Panc1 (cell line): ENCODE data around the gene SPEF1. TPM values are rescaled to one million over a fixed set of nuclear protein-coding genes. Genes with fewer than 3 reads are reported as not detected.

Source experiments
- ATAC-seq: fragments of 200-7000 bp; cut with Tn5 transposase; 2 replicates; pipeline ENCODE4 v1.9.1; 2020; ENCODE audit warnings: mild to moderate bottlenecking, moderate library complexity
- BruUV-seq: library from RNA; stranded (reverse); fragments of 400-500 nt; replicated peaks from 2 replicates; lab custom pipeline; 2021; lab: Mats Ljungman, UMichigan
- CTCF ChIA-PET: fragments of 300-600 bp; sonication (Branson Sonifier 250); formaldehyde crosslinking; loops from one replicate; lab custom pipeline; 2022; ENCODE audit warnings: antibody characterized with exemption; lab: Charles Lee
- POLR2A ChIA-PET: fragments of 300-600 bp; sonication (Branson Sonifier 250); formaldehyde crosslinking; loops from one replicate; lab custom pipeline; 2022; ENCODE audit warnings: antibody characterized with exemption; lab: Charles Lee
- DNase-seq: peaks from one replicate; pipeline ENCODE4 v3.0.0-alpha.2; 2010; ENCODE audit warnings: low read depth, low spot score
- H3K27ac ChIP-seq: 2 replicates; pipeline ENCODE4 v1.5.1; 2011; ENCODE audit warnings: mild to moderate bottlenecking, low read length, inconsistent platforms
- H3K27me3 ChIP-seq: fragments of 200-500 bp; sonication (Bioruptor generic); 2 replicates; pipeline ENCODE4 v1.6.0; 2014; ENCODE audit warnings: low read length, inconsistent platforms; ENCODE audit not compliant: control insufficient read depth, insufficient read depth
- H3K36me3 ChIP-seq: fragments of 200-500 bp; sonication (Bioruptor generic); 2 replicates; pipeline ENCODE4 v1.5.1; 2014; ENCODE audit warnings: inconsistent platforms, mild to moderate bottlenecking, low read length, moderate library complexity; ENCODE audit not compliant: control insufficient read depth, insufficient read depth
- H3K4me1 ChIP-seq: 2 replicates; pipeline ENCODE4 v1.5.1; 2011; ENCODE audit warnings: inconsistent platforms, mild to moderate bottlenecking, low read length, moderate library complexity; ENCODE audit not compliant: control insufficient read depth, insufficient read depth
- H3K4me3 ChIP-seq, 2 experiments: 2 replicates each; pipeline ENCODE4 v1.5.1; 2011 to 2012; ENCODE audit warnings: low read depth in 2 of 2, low read length in 2 of 2, mild to moderate bottlenecking in 2 of 2, inconsistent platforms in 1 of 2, moderate library complexity in 1 of 2
- H3K9me3 ChIP-seq: fragments of 200-500 bp; sonication (Bioruptor generic); 2 replicates; pipeline ENCODE4 v1.5.1; 2014; ENCODE audit warnings: low read depth, mild to moderate bottlenecking, inconsistent platforms, low read length, moderate library complexity; ENCODE audit not compliant: control insufficient read depth, insufficient read depth
- CTCF ChIP-seq: fragments of 450-650 bp; IDR thresholded peaks from 2 replicates; pipeline ENCODE4 v1.5.1; 2017; ENCODE audit warnings: mild to moderate bottlenecking
- POLR2AphosphoS5 ChIP-seq: IDR thresholded peaks from 2 replicates; pipeline ENCODE4 v1.6.1; 2012; ENCODE audit warnings: mild to moderate bottlenecking, low read depth, low read length, moderate library complexity
- REST ChIP-seq, 2 experiments: IDR thresholded peaks; 2 replicates each; pipeline ENCODE4 v1.6.1; 2011 to 2012; ENCODE audit warnings: low read depth in 2 of 2, control low read depth in 1 of 2, low read length in 1 of 2, mild to moderate bottlenecking in 1 of 2, moderate library complexity in 1 of 2; ENCODE audit not compliant: insufficient read depth in 1 of 2
- SIN3A ChIP-seq: IDR thresholded peaks from 2 replicates; pipeline ENCODE4 v1.6.1; 2012; ENCODE audit warnings: low read depth, mild to moderate bottlenecking, low read length, moderate library complexity, borderline replicate concordance; ENCODE audit not compliant: insufficient read depth
- TCF7L2 ChIP-seq: IDR thresholded peaks from 2 replicates; pipeline ENCODE4 v1.6.1; 2011; ENCODE audit warnings: mild to moderate bottlenecking, low read depth, low read length, inconsistent platforms
- in situ Hi-C: cut with HindIII; loops from 2 replicates; pipeline ENCODE4 v1.10.0; 2016; ENCODE audit warnings: low sequenced_read_pairs, low pct_unique_long_range_greater_than_20kb
- intact Hi-C: fragments of 100-400 bp; cut with micrococcal nuclease; formaldehyde crosslinking; loops from one replicate; pipeline ENCODE4 v1.10.0; 2022; ENCODE audit not compliant: unreplicated experiment
- total RNA-seq: library from RNA; stranded (reverse); gene quantifications from one replicate; pipeline ENCODE4 v1.2.1, GENCODE V29; 2021; ENCODE audit not compliant: unreplicated experiment

The SPEF1 gene
- total RNA-seq, 1 experiment from 2014 or later = 0.41 TPM

GRCh38 chr20:3798908-3799248 is 17.6 kb upstream of the SPEF1 start:
- in situ Hi-C loops = no loop called here
- POLR2A ChIA-PET = no interaction called here

GRCh38 chr20:3798373-3798768 is 17.1 kb upstream of the SPEF1 start:
- H3K27me3 ChIP-seq = no peaks in the 10 kb centered on the region
- H3K4me1 ChIP-seq = peaks cover 16% of the 10 kb centered on the region
- H3K36me3 ChIP-seq = peaks cover 10% of the 10 kb centered on the region
- DNase-seq (no peak), ATAC-seq (no peak)
- CTCF ChIA-PET = no interaction called here
- peak overlapping the region; percentile 90 to 97 for H3K4me3 ChIP-seq
- POLR2A ChIA-PET = no interaction called here
- TSS peak; percentile 74 for BruUV-seq
- H3K9me3 ChIP-seq = no peaks in the 10 kb centered on the region
- TF ChIP-seq TCF7L2 = no peak
- TF ChIP-seq POLR2AphosphoS5 = no peak
- no peak for TF ChIP-seq CTCF
- no peak for TF ChIP-seq REST (IDR thresholded peaks at IDR 0.05; ENCODE audit: insufficient read depth in 1 of 2, low read depth in 2 of 2, low read length in 1 of 2)
- H3K27ac ChIP-seq = peak overlapping the region; percentile 97
- in situ Hi-C loops (no loop called here), intact Hi-C loops (no loop called here)

More at GRCh38 chr20:3798908-3799248, 17.6 kb upstream of the SPEF1 start:
- DNase-seq (no peak), ATAC-seq (no peak)
- CTCF ChIA-PET = no interaction called here
- Histone ChIP-seq H3K9me3 (no peaks in the 10 kb centered on the region), H3K36me3 (peaks cover 10% of the 10 kb centered on the region), H3K27ac (peak overlapping the region; percentile 97), H3K4me1 (peaks cover 16% of the 10 kb centered on the region), H3K27me3 (no peaks in the 10 kb centered on the region), H3K4me3 (peak overlapping the region in 1 of 2 experiments; percentile 97; a peak in 2 of 4 replicates)
- no peak for TF ChIP-seq TCF7L2
- no peak for TF ChIP-seq SIN3A
- TF ChIP-seq CTCF = no peak
- TF ChIP-seq POLR2AphosphoS5 = no peak
- TF ChIP-seq REST (IDR thresholded peaks at IDR 0.05; ENCODE audit: insufficient read depth in 1 of 2, low read depth in 2 of 2, low read length in 1 of 2) = no peak
- BruUV-seq = no TSS peak
- intact Hi-C loops = no loop called here
